CD4-positive, alpha-beta T cell treated with Interleukin-15 for 1 hour (primary cell): ENCODE measurements around the gene MTHFS.
"Not testable (repeated sequence)": the region's sequence is repeated elsewhere in the genome, so short reads cannot be mapped to it uniquely, and the experiment has no call there.

Experiments used
- DNase-seq: peaks from one replicate; pipeline ENCODE4 v3.0.0-alpha.2; 2020

The MTHFS gene

GRCh38 chr15:79915776-79916501, 19.1 kb upstream of the MTHFS start:
- DNase-seq, result not testable (repeated sequence)

GRCh38 chr15:79914728-79915127, 17.9 kb upstream of the MTHFS start:
- DNase-seq, result no peak

GRCh38 chr15:79909556-79910335, 12.9 kb upstream of the MTHFS start:
- peak; percentile 36 for DNase-seq

- DNase-seq, result no peak
Observed at GRCh38 chr15:79904271-79904670, 7.5 kb upstream of the MTHFS start.

- no peak for DNase-seq
Observed at GRCh38 chr15:79903626-79904025, 6.8 kb upstream of the MTHFS start.

GRCh38 chr15:79903144-79903543, 6.3 kb upstream of the MTHFS start:
- no peak for DNase-seq

GRCh38 chr15:79901958-79902357, 5.1 kb upstream of the MTHFS start:
- DNase-seq, result no peak

GRCh38 chr15:79900818-79901378, 4.1 kb upstream of the MTHFS start:
- DNase-seq, result not testable (repeated sequence)

GRCh38 chr15:79900087-79900486, 3.3 kb upstream of the MTHFS start:
- DNase-seq, result no peak

GRCh38 chr15:79898786-79899185, 2.0 kb upstream of the MTHFS start:
- DNase-seq, result not testable (repeated sequence)

- DNase-seq, result no peak
Observed at GRCh38 chr15:79898369-79898768, 1.6 kb upstream of the MTHFS start.

GRCh38 chr15:79897701-79898113, 893 bp upstream of the MTHFS start:
- DNase-seq, result peak; percentile 18

GRCh38 chr15:79897380-79897678, 515 bp upstream of the MTHFS start:
- DNase-seq, result no peak

- DNase-seq, result no peak
Observed at GRCh38 chr15:79896131-79896633, 632 bp downstream of the MTHFS start.

- DNase-seq, result no peak
Observed at GRCh38 chr15:79887054-79887930, 9.5 kb downstream of the MTHFS start.

GRCh38 chr15:79886124-79886523, 10.7 kb downstream of the MTHFS start:
- DNase-seq, result no peak

- no peak for DNase-seq
Observed at GRCh38 chr15:79884204-79884596, 12.6 kb downstream of the MTHFS start.

- DNase-seq, result no peak
Observed at GRCh38 chr15:79883579-79884203, 13.1 kb downstream of the MTHFS start.

- no peak for DNase-seq
Observed at GRCh38 chr15:79881668-79882067, 15.1 kb downstream of the MTHFS start.

- no peak for DNase-seq
Observed at GRCh38 chr15:79881254-79881653, 15.6 kb downstream of the MTHFS start.

GRCh38 chr15:79878078-79878705, 18.6 kb downstream of the MTHFS start:
- no peak for DNase-seq

- DNase-seq, result no peak
Observed at GRCh38 chr15:79875213-79875612, 21.6 kb downstream of the MTHFS start.
